Measurements from ENCODE around the gene AKNAD1.
"Not testable (repeated sequence)": the region's sequence is repeated elsewhere in the genome, so short reads cannot be mapped to it uniquely, and the experiment has no call there.

Gene AKNAD1

GRCh38 chr1:108785880-108786279 is 71.0 kb downstream of the AKNAD1 start:
- no peaks in the 10 kb centered on the region for H3K4me1 ChIP-seq
- no peak for DNase-seq
- intact Hi-C loops (cut with DNase I; ENCODE audit: low total_unique reads): no loop called here
- H3K27me3 ChIP-seq: no peaks in the 10 kb centered on the region
- no peak overlapping the region for H3K27ac ChIP-seq
- no peak for TF ChIP-seq CTCF (IDR thresholded peaks at IDR 0.05)
- no peak overlapping the region for H3K4me3 ChIP-seq
- peaks cover 52 to 58% (median 56%) of the 10 kb centered on the region in 3 donors for H3K36me3 ChIP-seq
- H3K9me3 ChIP-seq: peaks cover 0 to 17% (median 16%) of the 10 kb centered on the region in 3 donors

- Histone ChIP-seq H3K27me3 (no peaks in the 10 kb centered on the region), H3K4me1 (no peaks in the 10 kb centered on the region), H3K9me3 (peaks cover 0 to 17% (median 16%) of the 10 kb centered on the region in 3 donors), H3K36me3 (peaks cover 52 to 59% (median 55%) of the 10 kb centered on the region in 3 donors), H3K27ac (no peak overlapping the region), H3K4me3 (no peak overlapping the region)
- TF ChIP-seq CTCF (IDR thresholded peaks at IDR 0.05): no peak
- DNase-seq: no peak
- intact Hi-C loops (cut with DNase I; ENCODE audit: low total_unique reads): no loop called here
Measured at GRCh38 chr1:108785264-108785663, 71.6 kb downstream of the AKNAD1 start.

GRCh38 chr1:108781575-108781944 is 75.3 kb downstream of the AKNAD1 start:
- Histone ChIP-seq H3K36me3 (peaks cover 70 to 89% (median 76%) of the 10 kb centered on the region in 3 donors), H3K9me3 (peaks cover 0 to 17% (median 16%) of the 10 kb centered on the region in 3 donors)
- DNase-seq; H3K27me3 ChIP-seq; H3K4me1 ChIP-seq; H3K27ac ChIP-seq; H3K4me3 ChIP-seq; intact Hi-C loops (cut with DNase I; ENCODE audit: low total_unique reads): not testable (repeated sequence)

- no peak for DNase-seq
Measured at GRCh38 chr1:108780937-108781574, 75.8 kb downstream of the AKNAD1 start.

GRCh38 chr1:108779455-108779854 is 77.4 kb downstream of the AKNAD1 start:
- no peak overlapping the region for H3K4me3 ChIP-seq
- no peaks in the 10 kb centered on the region for H3K27me3 ChIP-seq
- intact Hi-C loops (cut with DNase I; ENCODE audit: low total_unique reads): no loop called here
- H3K9me3 ChIP-seq: no peaks in the 10 kb centered on the region
- H3K27ac ChIP-seq: no peak overlapping the region
- no peak for TF ChIP-seq CTCF (IDR thresholded peaks at IDR 0.05)
- peaks cover 65 to 85% (median 65%) of the 10 kb centered on the region in 3 donors for H3K36me3 ChIP-seq
- DNase-seq: no peak
- no peaks in the 10 kb centered on the region for H3K4me1 ChIP-seq

More at GRCh38 chr1:108780937-108781574, 75.8 kb downstream of the AKNAD1 start:
- H3K27ac ChIP-seq: no peak overlapping the region
- no peaks in the 10 kb centered on the region for H3K4me1 ChIP-seq
- intact Hi-C loops (cut with DNase I; ENCODE audit: low total_unique reads): no loop called here
- no peak for TF ChIP-seq CTCF (IDR thresholded peaks at IDR 0.05)
- H3K9me3 ChIP-seq: peaks cover 0 to 14% (median 14%) of the 10 kb centered on the region in 3 donors
- no peaks in the 10 kb centered on the region for H3K27me3 ChIP-seq
- H3K4me3 ChIP-seq: no peak overlapping the region
- H3K36me3 ChIP-seq: peaks cover 70 to 89% (median 76%) of the 10 kb centered on the region in 3 donors

GRCh38 chr1:108777839-108778238 is 79.1 kb downstream of the AKNAD1 start:
- Histone ChIP-seq H3K9me3 (no peaks in the 10 kb centered on the region), H3K4me3 (no peak overlapping the region), H3K4me1 (no peaks in the 10 kb centered on the region), H3K27ac (no peak overlapping the region), H3K27me3 (no peaks in the 10 kb centered on the region), H3K36me3 (peaks cover 63 to 82% (median 67%) of the 10 kb centered on the region in 3 donors)
- TF ChIP-seq CTCF (IDR thresholded peaks at IDR 0.05): no peak
- DNase-seq: no peak
- intact Hi-C loops (cut with DNase I; ENCODE audit: low total_unique reads): no loop called here

Data from tibial artery (tissue), 4 donors.